AG09319 (cell line): ENCODE results near the gene BAG2.

Experiments
- DNase-seq: peaks from one replicate; pipeline ENCODE4 v3.0.0-alpha.2; 2010; ENCODE audit warnings: low read depth; ENCODE audit errors: extremely low read depth
- TF ChIP-seq, protein P1 (sequence below): IDR thresholded peaks from 2 replicates; pipeline ENCODE4 v1.5.1; 2011; ENCODE audit warnings: low read depth, mild to moderate bottlenecking, inconsistent platforms, low read length, moderate library complexity

Gene BAG2

DNA sequence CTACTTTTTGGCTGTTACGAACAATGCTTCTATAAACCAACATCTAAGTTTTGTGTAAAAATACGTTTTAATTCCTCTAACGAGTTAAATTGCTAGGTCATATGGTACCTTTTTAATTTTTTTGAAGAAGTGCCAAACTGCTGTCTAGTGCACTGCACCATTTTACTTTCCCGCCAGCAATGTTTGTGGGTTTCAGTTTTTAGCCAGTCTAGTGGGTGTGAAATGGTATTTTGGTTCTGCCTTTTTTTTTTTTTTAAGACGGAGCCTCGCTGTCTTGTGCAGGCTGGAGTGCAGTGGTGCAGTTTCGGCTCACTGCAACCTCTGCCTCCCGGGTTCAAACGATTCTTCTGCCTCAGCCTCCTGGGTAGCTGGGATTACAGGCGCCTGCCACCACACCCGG lies 34.1 kb upstream of the BAG2 start:
- TF ChIP-seq, protein P1, sequence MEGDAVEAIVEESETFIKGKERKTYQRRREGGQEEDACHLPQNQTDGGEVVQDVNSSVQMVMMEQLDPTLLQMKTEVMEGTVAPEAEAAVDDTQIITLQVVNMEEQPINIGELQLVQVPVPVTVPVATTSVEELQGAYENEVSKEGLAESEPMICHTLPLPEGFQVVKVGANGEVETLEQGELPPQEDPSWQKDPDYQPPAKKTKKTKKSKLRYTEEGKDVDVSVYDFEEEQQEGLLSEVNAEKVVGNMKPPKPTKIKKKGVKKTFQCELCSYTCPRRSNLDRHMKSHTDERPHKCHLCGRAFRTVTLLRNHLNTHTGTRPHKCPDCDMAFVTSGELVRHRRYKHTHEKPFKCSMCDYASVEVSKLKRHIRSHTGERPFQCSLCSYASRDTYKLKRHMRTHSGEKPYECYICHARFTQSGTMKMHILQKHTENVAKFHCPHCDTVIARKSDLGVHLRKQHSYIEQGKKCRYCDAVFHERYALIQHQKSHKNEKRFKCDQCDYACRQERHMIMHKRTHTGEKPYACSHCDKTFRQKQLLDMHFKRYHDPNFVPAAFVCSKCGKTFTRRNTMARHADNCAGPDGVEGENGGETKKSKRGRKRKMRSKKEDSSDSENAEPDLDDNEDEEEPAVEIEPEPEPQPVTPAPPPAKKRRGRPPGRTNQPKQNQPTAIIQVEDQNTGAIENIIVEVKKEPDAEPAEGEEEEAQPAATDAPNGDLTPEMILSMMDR: no peak
- no peak for DNase-seq

DNA sequence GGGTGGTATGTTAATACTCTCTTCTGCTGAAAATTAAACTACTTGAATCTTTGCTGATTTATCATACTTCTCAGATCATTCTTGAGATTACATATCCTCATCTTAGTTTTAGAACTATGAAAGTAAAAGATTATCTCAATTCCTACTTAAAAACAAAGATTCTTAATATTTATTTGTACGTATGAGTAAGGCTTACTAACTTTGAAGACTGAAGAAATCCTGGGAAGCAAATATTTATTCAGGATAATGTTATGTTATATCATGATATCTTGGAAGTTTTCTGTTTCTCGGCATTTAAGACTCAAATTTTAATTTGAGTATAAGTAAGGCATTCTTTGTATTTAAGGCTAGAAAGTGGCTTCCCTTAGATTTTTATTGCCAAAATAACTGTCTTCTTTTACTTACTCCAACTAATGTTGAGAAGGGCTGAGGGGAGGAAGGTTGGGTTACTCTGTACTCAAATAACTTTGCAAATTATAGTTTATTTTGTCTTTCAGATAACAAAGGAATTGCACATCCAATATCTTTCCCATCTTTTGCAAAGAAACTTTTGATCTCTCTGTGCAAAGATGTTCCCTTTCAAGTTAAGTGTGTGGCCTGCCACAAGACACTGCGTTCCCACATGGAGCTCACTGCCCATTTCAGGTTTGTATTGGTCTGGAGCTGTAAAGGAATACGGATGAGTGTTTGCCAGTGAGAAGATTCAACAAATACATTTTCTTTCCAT lies 30.5 kb upstream of the BAG2 start:
- DNase-seq: no peak
- TF ChIP-seq, protein P1: no peak

DNA sequence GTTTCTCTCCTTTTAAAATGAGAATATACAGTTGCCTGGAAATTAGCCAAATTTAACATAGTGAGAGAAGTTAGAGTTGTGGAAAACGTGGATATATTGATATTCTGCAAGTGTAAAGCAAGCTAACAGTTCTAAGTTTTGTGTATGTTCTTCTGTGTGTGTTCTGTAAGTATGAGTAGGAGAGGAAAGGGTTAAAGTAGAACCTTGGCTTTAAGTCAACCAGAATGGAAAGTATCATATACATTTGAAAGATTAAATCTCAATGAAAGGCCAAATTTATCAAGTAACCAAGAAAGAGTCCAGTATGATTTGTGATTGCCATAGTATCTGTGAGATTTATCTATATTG lies 30.0 kb upstream of the BAG2 start:
- TF ChIP-seq, protein P1: no peak

DNA sequence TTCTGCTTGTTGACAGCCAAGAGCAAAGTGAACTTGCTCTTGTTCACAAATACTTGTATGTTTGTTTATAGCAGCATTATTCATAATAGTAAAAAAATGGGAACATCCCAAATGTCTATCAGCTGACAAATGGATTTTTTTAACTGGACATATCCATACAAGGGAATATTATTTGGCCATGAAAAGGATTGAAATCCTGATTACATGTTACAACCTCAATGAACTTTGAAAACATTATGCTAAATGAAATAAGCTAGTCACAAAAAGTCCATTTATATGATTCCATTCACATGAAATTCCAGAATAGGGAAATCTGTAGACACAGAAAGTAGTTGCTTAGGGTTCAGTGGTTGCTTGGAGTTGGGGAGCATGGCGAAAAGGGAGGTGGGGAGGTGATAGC lies 28.4 kb upstream of the BAG2 start:
- TF ChIP-seq, protein P1: no peak
- DNase-seq: no peak

More for the DNA sequence above, 30.0 kb upstream of the BAG2 start:
- DNase-seq: no peak

DNA sequence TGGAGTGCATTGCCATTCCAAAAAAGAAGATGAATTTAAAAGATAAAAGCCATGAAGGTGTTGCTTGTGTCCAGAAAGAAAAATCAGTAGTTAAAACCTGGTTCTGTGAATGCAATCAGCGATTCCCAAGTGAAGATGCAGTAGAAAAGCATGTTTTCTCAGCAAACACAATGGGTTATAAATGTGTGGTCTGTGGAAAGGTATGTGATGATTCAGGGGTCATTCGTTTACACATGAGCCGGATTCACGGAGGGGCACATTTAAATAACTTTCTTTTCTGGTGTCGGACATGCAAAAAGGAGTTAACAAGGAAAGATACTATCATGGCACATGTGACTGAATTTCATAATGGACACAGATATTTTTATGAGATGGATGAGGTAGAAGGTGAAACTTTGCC lies 24.7 kb upstream of the BAG2 start:
- TF ChIP-seq, protein P1: no peak
- DNase-seq: no peak

DNA sequence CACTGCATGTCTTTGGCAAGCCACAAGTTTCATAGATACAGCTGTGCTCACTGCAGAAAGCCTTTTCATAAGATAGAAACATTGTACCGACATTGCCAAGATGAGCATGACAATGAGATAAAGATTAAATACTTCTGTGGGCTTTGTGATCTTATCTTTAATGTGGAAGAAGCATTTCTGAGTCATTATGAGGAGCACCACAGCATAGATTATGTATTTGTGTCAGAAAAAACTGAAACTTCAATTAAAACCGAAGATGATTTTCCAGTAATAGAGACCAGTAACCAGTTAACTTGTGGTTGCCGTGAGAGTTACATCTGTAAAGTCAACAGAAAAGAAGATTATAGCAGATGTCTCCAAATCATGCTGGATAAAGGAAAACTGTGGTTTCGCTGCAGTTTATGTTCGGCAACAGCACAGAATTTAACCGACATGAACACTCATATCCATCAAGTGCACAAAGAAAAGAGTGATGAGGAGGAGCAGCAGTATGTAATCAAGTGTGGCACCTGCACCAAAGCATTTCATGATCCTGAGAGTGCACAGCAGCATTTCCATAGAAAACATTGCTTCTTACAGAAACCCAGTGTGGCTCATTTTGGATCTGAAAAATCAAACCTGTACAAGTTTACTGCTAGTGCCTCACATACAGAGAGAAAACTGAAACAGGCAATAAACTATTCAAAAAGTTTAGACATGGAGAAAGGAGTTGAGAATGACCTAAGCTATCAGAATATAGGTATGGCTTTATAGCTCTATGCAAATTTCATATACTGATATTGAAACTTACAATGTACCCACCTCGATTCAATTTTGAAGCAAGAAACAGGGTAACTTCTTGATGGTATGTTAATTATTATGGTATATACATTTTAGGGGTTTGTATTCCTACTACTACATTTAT lies 23.9 kb upstream of the BAG2 start:
- TF ChIP-seq, protein P1: no peak
- no peak for DNase-seq

DNA sequence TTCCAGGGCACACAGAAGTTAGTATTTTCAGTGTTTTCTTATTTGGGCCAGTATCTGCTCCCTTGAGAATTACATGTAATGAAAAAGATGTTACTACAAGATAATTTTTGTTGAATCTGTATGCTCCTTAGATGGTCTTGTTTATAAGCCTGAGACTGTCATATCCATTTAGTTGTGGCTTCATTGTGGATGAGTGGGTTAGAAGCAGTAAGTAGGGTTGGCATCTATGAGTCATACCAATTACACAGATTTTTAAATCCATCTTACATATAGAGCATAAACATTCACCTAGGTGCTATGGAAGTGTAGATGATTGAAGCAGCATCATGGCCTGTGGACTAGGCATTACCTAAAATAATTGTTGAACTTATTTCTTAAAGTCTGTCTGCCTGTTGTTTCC lies 13.5 kb upstream of the BAG2 start:
- TF ChIP-seq, protein P1: no peak
- no peak for DNase-seq
